GM12891 (cell line): ENCODE data around the gene C5orf58.

Experiments used
- POLR2A ChIP-seq: IDR thresholded peaks from 2 replicates; pipeline ENCODE4 v1.6.1; 2011; ENCODE audit warnings: low read depth, low read length, control low read depth
- POLR2AphosphoS5 ChIP-seq: IDR thresholded peaks from 2 replicates; pipeline ENCODE4 v1.6.1; 2011; ENCODE audit warnings: low read depth, low read length, control low read depth

DNA sequence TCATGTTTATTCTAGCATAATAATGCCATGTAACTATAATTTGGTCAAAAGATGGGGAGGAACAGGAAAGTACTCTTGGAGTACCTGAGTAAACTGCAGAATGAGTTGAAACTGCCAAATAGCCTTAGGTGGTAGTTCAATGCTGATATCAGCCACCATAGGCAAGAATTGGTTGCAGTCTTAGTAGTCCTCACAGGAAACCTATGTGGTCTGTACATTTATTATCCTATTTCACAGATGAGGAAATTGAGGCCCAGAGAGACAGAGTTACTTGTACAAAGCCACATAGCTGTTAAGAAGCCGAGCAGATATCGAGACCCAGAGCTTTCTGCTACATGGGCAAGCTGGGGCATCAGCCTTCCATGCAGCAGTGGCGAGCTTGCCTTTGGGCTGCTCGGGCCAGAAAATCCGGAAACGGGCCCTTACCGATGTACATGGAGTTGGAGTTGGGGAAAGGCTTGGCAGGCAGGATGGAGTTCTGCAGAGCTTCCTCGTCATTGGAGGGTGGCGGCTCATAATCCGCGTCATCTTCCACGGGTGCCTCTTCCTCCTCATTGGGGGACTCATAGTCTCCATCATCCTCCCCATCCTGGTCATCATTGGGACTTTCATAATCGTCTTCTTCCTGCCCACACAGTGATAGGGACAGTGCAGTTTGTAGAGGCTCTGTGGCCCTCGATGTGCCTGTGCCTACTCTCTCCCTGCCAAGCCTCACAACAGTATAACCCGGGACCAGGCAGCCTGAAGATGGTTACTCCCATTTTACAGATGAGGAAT is 37.7 kb downstream of the C5orf58 start:
- TF ChIP-seq POLR2A: no peak
- TF ChIP-seq POLR2AphosphoS5: no peak
